Stimulated activated CD8-positive, alpha-beta memory T cell treated with anti-CD3 and anti-CD28 coated beads, Interleukin-7, amount 100 ng/mL, for 1 hour (primary cell): ENCODE data around the gene CTXND2.

ENCODE experiments used
- DNase-seq, 2 donors: peaks; one replicate each; pipeline ENCODE4 v3.0.0-alpha.2; 2020; ENCODE audit warnings: low read depth in 2 of 2

CTXND2 gene

GRCh38 chr1:150961756-150962155 is 74.8 kb downstream of the CTXND2 start:
- no peak for DNase-seq
